ENCODE measurements around the gene OSCP1.
"Not testable (repeated sequence)": the region's sequence is repeated elsewhere in the genome, so short reads cannot be mapped to it uniquely, and the experiment has no call there.

OSCP1 gene

GRCh38 chr1:36489258-36490051 lies 39.2 kb upstream of the OSCP1 start:
- not testable (repeated sequence) for H3K4ac ChIP-seq (ENCODE audit: low read depth, low read length); H3K56ac ChIP-seq (ENCODE audit: low read length); H3K79me1 ChIP-seq (ENCODE audit: low read length); H3K9ac ChIP-seq (ENCODE audit: low read length); H4K5ac ChIP-seq (ENCODE audit: low read length); H3K18ac ChIP-seq (ENCODE audit: low read length); H3K27me3 ChIP-seq (ENCODE audit: insufficient read depth, low read length, poor library complexity); H3K4me1 ChIP-seq (ENCODE audit: control insufficient read depth, low read depth, low read length); H2BK120ac ChIP-seq (ENCODE audit: low read depth, low read length); H3K4me3 ChIP-seq (ENCODE audit: low read length); H4K8ac ChIP-seq (ENCODE audit: low read depth, low read length); H3K23ac ChIP-seq (ENCODE audit: low read length); H2BK15ac ChIP-seq (replicated peaks; ENCODE audit: low read depth); H2BK5ac ChIP-seq (ENCODE audit: low read length); DNase-seq; H3K4me2 ChIP-seq (ENCODE audit: low read length); H3K36me3 ChIP-seq (ENCODE audit: control insufficient read depth, insufficient read depth, low read length); H3K79me2 ChIP-seq (ENCODE audit: control insufficient read depth, insufficient read depth, low read length); H2AK5ac ChIP-seq (ENCODE audit: low read length)
- WGBS (ENCODE audit: extremely low coverage, insufficient coverage, low lambda C conversion rate): no CpG with 5 or more reads among the region's 10 CpGs
- H3K27ac ChIP-seq (ENCODE audit: low read depth, low read length): peak overlapping the region; percentile 45

GRCh38 chr1:36487906-36488305 lies 37.7 kb upstream of the OSCP1 start:
- no CpG with 5 or more reads among the region's 3 CpGs for WGBS (ENCODE audit: extremely low coverage, insufficient coverage, low lambda C conversion rate)
- Histone ChIP-seq H2BK15ac (replicated peaks; ENCODE audit: low read depth) (no peak overlapping the region), H3K4ac (ENCODE audit: low read depth, low read length) (peak overlapping the region; percentile 10), H2BK5ac (ENCODE audit: low read length) (no peak overlapping the region), H3K79me2 (ENCODE audit: control insufficient read depth, insufficient read depth, low read length) (no peaks in the 10 kb centered on the region), H3K27ac (ENCODE audit: low read depth, low read length) (no peak overlapping the region), H3K18ac (ENCODE audit: low read length) (no peak overlapping the region), H3K36me3 (ENCODE audit: control insufficient read depth, insufficient read depth, low read length) (no peaks in the 10 kb centered on the region), H4K8ac (ENCODE audit: low read depth, low read length) (no peak overlapping the region), H2BK120ac (ENCODE audit: low read depth, low read length) (no peak overlapping the region), H3K56ac (ENCODE audit: low read length) (peak overlapping the region; percentile 22), H3K27me3 (ENCODE audit: insufficient read depth, low read length, poor library complexity) (no peaks in the 10 kb centered on the region), H3K23ac (ENCODE audit: low read length) (no peak overlapping the region), H3K9ac (ENCODE audit: low read length) (no peak overlapping the region), H4K5ac (ENCODE audit: low read length) (no peak overlapping the region), H3K79me1 (ENCODE audit: low read length) (no peaks in the 10 kb centered on the region), H3K4me3 (ENCODE audit: low read length) (no peak overlapping the region), H3K4me1 (ENCODE audit: control insufficient read depth, low read depth, low read length) (peaks cover 4% of the 10 kb centered on the region), H3K4me2 (ENCODE audit: low read length) (no peak overlapping the region), H2AK5ac (ENCODE audit: low read length) (peak overlapping the region; percentile 89)
- DNase-seq: no peak

GRCh38 chr1:36487336-36487725 lies 37.1 kb upstream of the OSCP1 start:
- H3K4me1 ChIP-seq (ENCODE audit: control insufficient read depth, low read depth, low read length); H2BK5ac ChIP-seq (ENCODE audit: low read length); H4K8ac ChIP-seq (ENCODE audit: low read depth, low read length); H4K5ac ChIP-seq (ENCODE audit: low read length); H3K4me3 ChIP-seq (ENCODE audit: low read length); DNase-seq; H2BK15ac ChIP-seq (replicated peaks; ENCODE audit: low read depth); H3K18ac ChIP-seq (ENCODE audit: low read length); H3K36me3 ChIP-seq (ENCODE audit: control insufficient read depth, insufficient read depth, low read length); H2BK120ac ChIP-seq (ENCODE audit: low read depth, low read length); H3K27me3 ChIP-seq (ENCODE audit: insufficient read depth, low read length, poor library complexity); H3K9ac ChIP-seq (ENCODE audit: low read length); H3K79me2 ChIP-seq (ENCODE audit: control insufficient read depth, insufficient read depth, low read length); H3K27ac ChIP-seq (ENCODE audit: low read depth, low read length); H2AK5ac ChIP-seq (ENCODE audit: low read length); H3K79me1 ChIP-seq (ENCODE audit: low read length); H3K4ac ChIP-seq (ENCODE audit: low read depth, low read length); H3K56ac ChIP-seq (ENCODE audit: low read length); H3K4me2 ChIP-seq (ENCODE audit: low read length); H3K23ac ChIP-seq (ENCODE audit: low read length): not testable (repeated sequence)
- WGBS (ENCODE audit: extremely low coverage, insufficient coverage, low lambda C conversion rate): no CpG with 5 or more reads among the region's 9 CpGs

GRCh38 chr1:36486439-36487335 lies 36.4 kb upstream of the OSCP1 start:
- Histone ChIP-seq H3K4ac (ENCODE audit: low read depth, low read length) (no peak overlapping the region), H3K23ac (ENCODE audit: low read length) (no peak overlapping the region), H2BK120ac (ENCODE audit: low read depth, low read length) (no peak overlapping the region), H3K79me1 (ENCODE audit: low read length) (no peaks in the 10 kb centered on the region), H3K4me2 (ENCODE audit: low read length) (no peak overlapping the region), H3K56ac (ENCODE audit: low read length) (peak overlapping the region; percentile 11), H3K27ac (ENCODE audit: low read depth, low read length) (no peak overlapping the region), H3K36me3 (ENCODE audit: control insufficient read depth, insufficient read depth, low read length) (no peaks in the 10 kb centered on the region), H3K9ac (ENCODE audit: low read length) (no peak overlapping the region), H3K4me1 (ENCODE audit: control insufficient read depth, low read depth, low read length) (peaks cover 5% of the 10 kb centered on the region), H3K4me3 (ENCODE audit: low read length) (no peak overlapping the region), H3K18ac (ENCODE audit: low read length) (no peak overlapping the region), H4K5ac (ENCODE audit: low read length) (no peak overlapping the region), H2BK15ac (replicated peaks; ENCODE audit: low read depth) (no peak overlapping the region), H3K79me2 (ENCODE audit: control insufficient read depth, insufficient read depth, low read length) (no peaks in the 10 kb centered on the region), H3K27me3 (ENCODE audit: insufficient read depth, low read length, poor library complexity) (no peaks in the 10 kb centered on the region), H4K8ac (ENCODE audit: low read depth, low read length) (no peak overlapping the region), H2AK5ac (ENCODE audit: low read length) (no peak overlapping the region), H2BK5ac (ENCODE audit: low read length) (no peak overlapping the region)
- no CpG with 5 or more reads among the region's 17 CpGs for whole genome bisulfite sequencing (ENCODE audit: extremely low coverage, insufficient coverage, low lambda C conversion rate)
- no peak for DNase-seq

- Histone ChIP-seq H3K27ac (ENCODE audit: low read depth, low read length) (no peak overlapping the region), H3K79me2 (ENCODE audit: control insufficient read depth, insufficient read depth, low read length) (no peaks in the 10 kb centered on the region), H3K4ac (ENCODE audit: low read depth, low read length) (no peak overlapping the region), H3K4me1 (ENCODE audit: control insufficient read depth, low read depth, low read length) (peaks cover 11% of the 10 kb centered on the region), H4K5ac (ENCODE audit: low read length) (no peak overlapping the region), H3K27me3 (ENCODE audit: insufficient read depth, low read length, poor library complexity) (no peaks in the 10 kb centered on the region), H3K79me1 (ENCODE audit: low read length) (no peaks in the 10 kb centered on the region), H3K18ac (ENCODE audit: low read length) (no peak overlapping the region), H3K23ac (ENCODE audit: low read length) (no peak overlapping the region), H3K56ac (ENCODE audit: low read length) (no peak overlapping the region), H3K9ac (ENCODE audit: low read length) (no peak overlapping the region), H2BK5ac (ENCODE audit: low read length) (no peak overlapping the region), H2BK120ac (ENCODE audit: low read depth, low read length) (no peak overlapping the region), H3K4me3 (ENCODE audit: low read length) (no peak overlapping the region), H2AK5ac (ENCODE audit: low read length) (no peak overlapping the region), H3K36me3 (ENCODE audit: control insufficient read depth, insufficient read depth, low read length) (no peaks in the 10 kb centered on the region), H3K4me2 (ENCODE audit: low read length) (no peak overlapping the region), H4K8ac (ENCODE audit: low read depth, low read length) (no peak overlapping the region), H2BK15ac (replicated peaks; ENCODE audit: low read depth) (no peak overlapping the region)
- DNase-seq: no peak
- WGBS (ENCODE audit: extremely low coverage, insufficient coverage, low lambda C conversion rate): no CpG with 5 or more reads among the region's 2 CpGs
Observed at GRCh38 chr1:36486093-36486438, 35.8 kb upstream of the OSCP1 start.
